HepG2 (cell line): ENCODE measurements around the gene GEMIN4. TPM values are rescaled to one million over a fixed set of nuclear protein-coding genes. Genes with fewer than 3 reads are reported as not detected.

ENCODE experiments used
- AKAP8 ChIP-seq: sonication (generic); formaldehyde crosslinking; IDR thresholded peaks from 2 replicates; pipeline ENCODE4 v1.5.1; 2020; ENCODE audit warnings: mild to moderate bottlenecking, missing genetic modification reagents
- KIAA2018 ChIP-seq: sonication (generic); formaldehyde crosslinking; IDR thresholded peaks from 2 replicates; pipeline ENCODE4 v1.5.0; 2020; ENCODE audit warnings: mild to moderate bottlenecking, missing genetic modification reagents, borderline replicate concordance
- NFYB ChIP-seq: sonication (generic); formaldehyde crosslinking; IDR thresholded peaks from 2 replicates; pipeline ENCODE4 v1.4.0; 2020; ENCODE audit warnings: missing genetic modification reagents
- RXRB ChIP-seq: IDR thresholded peaks from 2 replicates; pipeline ENCODE4 v1.6.1; 2016; ENCODE audit warnings: borderline replicate concordance, missing genetic modification reagents, missing compliant biosample characterization
- SMARCE1 ChIP-seq: fragments of 450-650 bp; IDR thresholded peaks from 2 replicates; pipeline ENCODE4 v1.6.1; 2017; ENCODE audit warnings: borderline replicate concordance
- SMYD3 ChIP-seq: sonication (generic); formaldehyde crosslinking; IDR thresholded peaks from 2 replicates; pipeline ENCODE4 v1.8.1; 2023; ENCODE audit warnings: mild to moderate bottlenecking, missing genetic modification reagents
- SOX13 ChIP-seq, 3 experiments: fragments of 450-650 bp in 1 of 3; sonication (generic) in 1 of 3; formaldehyde crosslinking in 1 of 3; IDR thresholded peaks in 2 of 3; conservative IDR thresholded peaks in 1 of 3; 2 replicates each; pipeline versions ENCODE4 v1.5.0 to v1.6.1; 2016 to 2020; ENCODE audit warnings: antibody characterized with exemption in 1 of 3, mild to moderate bottlenecking in 1 of 3, missing compliant biosample characterization in 1 of 3, missing genetic modification reagents in 1 of 3, moderate library complexity in 1 of 3
- TRAFD1 ChIP-seq: sonication (generic); formaldehyde crosslinking; IDR thresholded peaks from 2 replicates; pipeline ENCODE4 v1.5.1; 2020; ENCODE audit warnings: missing genetic modification reagents, mild to moderate bottlenecking, borderline replicate concordance
- YEATS4 ChIP-seq: sonication (generic); formaldehyde crosslinking; IDR thresholded peaks from 2 replicates; pipeline ENCODE4 v1.4.0; 2020; ENCODE audit warnings: missing genetic modification reagents, borderline replicate concordance
- ZNF263 ChIP-seq: sonication (generic); formaldehyde crosslinking; IDR thresholded peaks from 2 replicates; pipeline ENCODE4 v1.4.0; 2020; ENCODE audit warnings: missing genetic modification reagents
- ZNF33A ChIP-seq: sonication (generic); formaldehyde crosslinking; IDR thresholded peaks from 2 replicates; pipeline ENCODE4 v1.5.1; 2020; ENCODE audit warnings: missing genetic modification reagents, mild to moderate bottlenecking, moderate library complexity, borderline replicate concordance
- ZNF431 ChIP-seq: sonication (generic); formaldehyde crosslinking; IDR thresholded peaks from 2 replicates; pipeline ENCODE4 v1.9.0; 2022; ENCODE audit warnings: missing genetic modification reagents, low read depth, mild to moderate bottlenecking, borderline replicate concordance
- ZNF460 ChIP-seq: sonication (generic); formaldehyde crosslinking; IDR thresholded peaks from 2 replicates; pipeline ENCODE4 v1.5.1; 2020; ENCODE audit warnings: missing genetic modification reagents, mild to moderate bottlenecking, borderline replicate concordance
- ZNF598 ChIP-seq: sonication (generic); formaldehyde crosslinking; IDR thresholded peaks from 2 replicates; pipeline ENCODE4 v1.5.1; 2020; ENCODE audit warnings: mild to moderate bottlenecking, missing genetic modification reagents, borderline replicate concordance
- ZNF639 ChIP-seq: conservative IDR thresholded peaks from 2 replicates; pipeline ENCODE4 v1.6.1; 2018; ENCODE audit warnings: missing genetic modification reagents
- polyA plus RNA-seq, 8 experiments: library from polyadenylated mRNA; depleted of rRNA in 3 of 8; stranded (reverse) in 7 of 8; unstranded in 1 of 8; fragments of >200 nt; fragmentation: Illumina TruSeq in 4 of 8; extraction: Trizol in 4 of 8; gene quantifications; 2 replicates each; pipeline versions ENCODE4 v1.2.1 to v1.2.3, GENCODE V29; 2011 to 2016; ENCODE audit warnings: low read depth in 4 of 8, missing spikeins in 1 of 8, mixed read lengths in 1 of 8; ENCODE audit not compliant: insufficient read depth in 1 of 8
- total RNA-seq, 5 experiments: library from RNA; depleted of rRNA; stranded (reverse); fragments of >200 nt; fragmentation: Illumina TruSeq; extraction: Trizol; gene quantifications; 2 replicates each; pipeline ENCODE4 v1.2.3, GENCODE V29; 2016; ENCODE audit warnings: low read depth in 1 of 5

GEMIN4 gene
- total and polyA plus RNA-seq, 2 of the 13 experiments (the other 11 are each of a cell fraction or from before 2014, with no cell fraction given): 10.8 to 22.7 TPM

GRCh38 chr17:781805-782731, 30.0 kb upstream of the GEMIN4 start, which contains the start of the genes GLOD4 and MRM3 (continued):
- TF ChIP-seq KIAA2018 (CRISPR knock-in tag) (peak; percentile 89; the same call in 1 of the 2 replicates), ZNF431 (CRISPR knock-in tag) (no peak), ZNF33A (CRISPR knock-in tag) (peak; percentile 77; the same call in 1 of the 2 replicates), TRAFD1 (CRISPR knock-in tag) (no peak), ZNF598 (CRISPR knock-in tag) (peak; percentile 20; the same call in 1 of the 2 replicates), NFYB (CRISPR knock-in tag) (peak; percentile 61), AKAP8 (CRISPR knock-in tag) (peak; percentile 81), YEATS4 (CRISPR knock-in tag) (peak; percentile 97), ZNF263 (CRISPR knock-in tag) (no peak), ZNF639 (CRISPR knock-in tag) (peak; percentile 86), SOX13 (IDR thresholded peaks at IDR 0.05) (no peak; the same call in 1 of the 2 replicates), SOX13 (CRISPR knock-in tag; conservative IDR thresholded peaks at IDR 0.05 in 1 of 2, IDR thresholded peaks at IDR 0.05 in 1 of 2) (peak in 1 of 2 experiments; percentile 64; a peak in 2 of 4 replicates), SMYD3 (peak; percentile 65), ZNF460 (CRISPR knock-in tag) (no peak), RXRB (CRISPR knock-in tag) (no peak; the same call in none of the 2 replicates), SMARCE1 (no peak)
